ENCODE measurements around the gene HGD. TPM values are rescaled to one million over a fixed set of nuclear protein-coding genes. Genes with fewer than 3 reads are reported as not detected.
A peak's percentile ranks its signal among the peaks of the same experiment; 100 is the strongest.

HGD gene
- total RNA-seq, 1 experiment from 2014 or later = 0.33 TPM

DNA sequence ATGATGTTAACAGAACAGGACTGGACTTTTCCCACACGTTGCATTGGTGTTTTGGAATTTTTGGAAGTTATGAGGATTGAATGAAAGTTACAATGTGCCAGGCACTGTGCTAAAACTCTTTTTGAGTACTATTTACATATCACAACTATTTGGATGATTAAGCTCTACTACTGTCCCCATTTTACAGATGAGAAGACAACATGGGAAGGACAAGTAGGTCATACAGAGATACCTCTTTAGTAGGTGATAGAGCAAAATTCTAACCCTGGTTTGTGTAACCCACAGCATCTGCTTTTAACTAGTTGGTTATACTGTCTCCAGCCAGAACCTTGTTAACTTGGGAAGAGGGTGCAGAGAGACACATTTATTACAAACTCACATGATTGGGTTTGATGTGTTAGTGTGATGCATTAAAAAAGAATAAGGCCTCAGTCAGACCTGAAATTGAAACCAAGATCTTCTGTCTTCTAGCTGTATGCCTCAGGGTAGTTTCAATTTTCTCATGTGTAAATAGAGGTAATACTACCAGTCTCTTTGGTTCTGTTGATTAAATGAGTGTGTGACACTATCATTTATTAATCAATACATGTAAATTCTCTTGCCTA, 84.5 kb downstream of the HGD start:
- Histone ChIP-seq H3K27me3 (ENCODE audit: insufficient read depth, low read length) (no peaks in the 10 kb centered on the region), H3K23me2 (ENCODE audit: insufficient read length, low read depth, low read length, poor library complexity, severe bottlenecking) (no peaks in the 10 kb centered on the region), H4K20me1 (ENCODE audit: control insufficient read depth, insufficient read depth, insufficient read length) (no peaks in the 10 kb centered on the region), H2BK5ac (ENCODE audit: insufficient read length, low read length) (no peak overlapping the region), H3K79me1 (ENCODE audit: insufficient read depth, low read depth, low read length, poor library complexity, severe bottlenecking) (no peaks in the 10 kb centered on the region), H3K79me2 (ENCODE audit: insufficient read depth, low read length) (peaks cover 9% of the 10 kb centered on the region; the same call in 1 of the 2 replicates), H2BK15ac (ENCODE audit: low read depth, low read length) (no peak overlapping the region), H3K4ac (ENCODE audit: low read depth, low read length) (no peak overlapping the region), H3K23ac (ENCODE audit: insufficient read length, low read depth, low read length) (no peak overlapping the region), H3K9ac (ENCODE audit: extremely low read depth, insufficient read length, low read length) (no peak overlapping the region), H3K56ac (ENCODE audit: insufficient read length, low read depth, low read length) (no peak overlapping the region), H2BK120ac (ENCODE audit: low read depth, low read length, poor library complexity, severe bottlenecking) (no peak overlapping the region), H3K18ac (ENCODE audit: insufficient read length, low read depth, low read length) (no peak overlapping the region), H3K9me3 (ENCODE audit: control insufficient read depth, low read depth, low read length) (no peaks in the 10 kb centered on the region), H2BK12ac (ENCODE audit: insufficient read length, low read depth, low read length) (no peak overlapping the region), H2AK5ac (ENCODE audit: insufficient read length, low read length) (no peak overlapping the region), H3K4me2 (ENCODE audit: insufficient read depth, insufficient read length, low read length) (peak overlapping the region; percentile 42), H2AFZ (ENCODE audit: low read length) (no peak overlapping the region), H3K4me1 (ENCODE audit: insufficient read depth, low read length) (no peaks in the 10 kb centered on the region), H4K5ac (ENCODE audit: insufficient read length, low read depth, low read length) (no peak overlapping the region), H4K91ac (ENCODE audit: insufficient read length, low read depth, low read length) (no peak overlapping the region), H3K27ac (ENCODE audit: insufficient read length, low read depth, low read length) (no peak overlapping the region), H4K8ac (replicated peaks; ENCODE audit: insufficient read length, low read depth, low read length) (no peak overlapping the region), H2BK20ac (ENCODE audit: low read depth, low read length, poor library complexity, severe bottlenecking) (no peak overlapping the region), H3K14ac (ENCODE audit: insufficient read depth, low read length) (no peak overlapping the region), H3T11ph (ENCODE audit: low read length) (no peak overlapping the region)
- Mint-ChIP-seq H3K4me3 (peak overlapping the region in 1 of 2 experiments; percentile 57), H3K36me3 (ENCODE audit: insufficient read depth in 1 of 3, low read depth in 3 of 3) (peaks cover 3 to 20% (median 18%) of the 10 kb centered on the region in 3 experiments), H3K27ac (peak overlapping the region in 1 of 3 experiments; percentile 52; a peak in 2 of 7 replicates), H3K27me3 (ENCODE audit: low read depth) (no peaks in the 10 kb centered on the region; the same call in 1 of the 2 replicates), H3K4me1 (peaks cover 7 to 8% of the 10 kb centered on the region in 2 experiments), H3K9me3 (no peaks in the 10 kb centered on the region)
- no peak for DNase-seq
- TF ChIP-seq CTCF (conservative IDR thresholded peaks at IDR 0.05) = no peak
- WGBS (ENCODE audit: extremely low coverage, insufficient read length, low lambda C conversion rate) = no CpG with 5 or more reads among the region's 1 CpG
